K562 (cell line): ENCODE measurements around the gene CDADC1. TPM values are rescaled to one million over a fixed set of nuclear protein-coding genes. Genes with fewer than 3 reads are reported as not detected.

Experiments used
- ATAC-seq: fragments of 200-7000 bp; cut with Tn5 transposase; 3 replicates; pipeline ENCODE4 v1.9.1; 2020; ENCODE audit warnings: moderate library complexity
- BruUV-seq: library from RNA; stranded (reverse); fragments of 400-500 nt; replicated peaks from 2 replicates; lab custom pipeline; 2021; lab: Mats Ljungman, UMichigan
- CTCF ChIA-PET: fragments of 300-600 bp; formaldehyde crosslinking; extraction: SDS; loops from one replicate; lab custom pipeline; 2021; ENCODE audit warnings: low intra/inter-chr PET ratio; lab: Yijun Ruan, JAX
- POLR2A ChIA-PET: fragments of 300-600, 350-650 bp; sonication (Branson Sonifier 250); formaldehyde crosslinking; extraction: SDS; loops from one replicate; lab custom pipeline; 2021; ENCODE audit warnings: antibody characterized with exemption, inconsistent platforms; lab: Yijun Ruan, JAX
- DNase-seq, 4 experiments: peaks; one replicate each; pipeline versions ENCODE4 v3.0.0 to v3.0.0-alpha.2; 2011 to 2018; ENCODE audit warnings: low spot score in 3 of 4, mixed read lengths in 3 of 4; ENCODE audit errors: extremely low read depth in 1 of 4
- FAIRE-seq: peaks from 2 replicates; lab custom pipeline; 2011; peaks lifted over from hg19 to GRCh38; lab: Jason Lieb, UNC
- H2AFZ ChIP-seq: 2 replicates; pipeline ENCODE4 v1.6.0; 2011; ENCODE audit warnings: low read depth, low read length, control low read depth, inconsistent platforms
- H3K27ac ChIP-seq: fragments of 200-600 bp; 3 replicates; pipeline ENCODE4 v1.8.0; 2011; ENCODE audit warnings: low read depth, mild to moderate bottlenecking, control low read depth, inconsistent platforms, low read length, moderate library complexity, mixed read lengths; ENCODE audit errors: extremely low read depth
- H3K27me3 ChIP-seq, 2 experiments: fragments of 300-600 bp in 1 of 2; 2 replicates in 1 of 2; 3 replicates in 1 of 2; pipeline versions ENCODE4 v1.6.0 to v1.8.0; 2011; ENCODE audit warnings: inconsistent platforms in 2 of 2, low read length in 2 of 2, mild to moderate bottlenecking in 1 of 2, mixed read lengths in 1 of 2, moderate library complexity in 1 of 2; ENCODE audit not compliant: control insufficient read depth in 2 of 2, insufficient read depth in 2 of 2
- H3K36me3 ChIP-seq: fragments of 300-600 bp; 3 replicates; pipeline ENCODE4 v1.8.0; 2011; ENCODE audit warnings: mild to moderate bottlenecking, low read length, inconsistent platforms; ENCODE audit not compliant: control insufficient read depth, insufficient read depth
- H3K4me1 ChIP-seq, 2 experiments: fragments of 200-600 bp in 1 of 2; replicated peaks in 1 of 2; 2 replicates in 1 of 2; 3 replicates in 1 of 2; pipeline versions ENCODE4 v1.5.1 to v1.8.0; 2011; ENCODE audit warnings: inconsistent platforms in 2 of 2, low read length in 2 of 2, mild to moderate bottlenecking in 1 of 2, mixed read lengths in 1 of 2, moderate library complexity in 1 of 2; ENCODE audit not compliant: control insufficient read depth in 2 of 2, insufficient read depth in 2 of 2
- H3K4me2 ChIP-seq: 2 replicates; pipeline ENCODE4 v1.6.1; 2011; ENCODE audit warnings: low read length, control low read depth, inconsistent platforms, mixed read lengths; ENCODE audit not compliant: insufficient read depth
- H3K4me3 ChIP-seq: fragments of 200-600 bp; sonication (generic), shearing (Covaris generic); 2 replicates; pipeline ENCODE4 v1.5.1; 2016; ENCODE audit warnings: control low read depth, inconsistent platforms
- H3K79me2 ChIP-seq: fragments of 200-600 bp; 3 replicates; pipeline ENCODE4 v1.8.0; 2011; ENCODE audit warnings: low read length, inconsistent platforms; ENCODE audit not compliant: control insufficient read depth, insufficient read depth
- H3K9ac ChIP-seq, 2 experiments: 2 replicates each; pipeline versions ENCODE4 v1.6.0 to v1.6.1; 2011; ENCODE audit warnings: low read depth in 2 of 2, low read length in 2 of 2, control low read depth in 1 of 2, inconsistent platforms in 1 of 2, mild to moderate bottlenecking in 1 of 2, mixed read lengths in 1 of 2; ENCODE audit not compliant: insufficient read depth in 1 of 2
- H3K9me1 ChIP-seq: one replicate; pipeline ENCODE4 v1.6.0; 2011; ENCODE audit warnings: inconsistent platforms, mild to moderate bottlenecking, low read length, moderate library complexity; ENCODE audit not compliant: control insufficient read depth, insufficient read depth
- H3K9me3 ChIP-seq: replicated peaks from 2 replicates; pipeline ENCODE4 v1.5.1; 2011; ENCODE audit warnings: low read depth, low read length, inconsistent platforms; ENCODE audit not compliant: control insufficient read depth, insufficient read depth
- H4K20me1 ChIP-seq: replicated peaks from 2 replicates; pipeline ENCODE4 v1.6.1; 2011; ENCODE audit warnings: low read length, inconsistent platforms, mixed read lengths; ENCODE audit not compliant: control insufficient read depth, insufficient read depth
- BDP1 ChIP-seq: IDR thresholded peaks from 3 replicates; pipeline ENCODE4 v1.6.1; 2011; ENCODE audit not compliant: insufficient read length, insufficient read depth
- CCNT2 ChIP-seq: IDR thresholded peaks from 2 replicates; pipeline ENCODE4 v1.6.1; 2011; ENCODE audit warnings: borderline replicate concordance, low read depth, mild to moderate bottlenecking, moderate library complexity, mixed read lengths, low read length; ENCODE audit not compliant: insufficient read length; ENCODE audit errors: extremely low read depth
- HNRNPK ChIP-seq: fragments of 200-400 bp; formaldehyde crosslinking; IDR thresholded peaks from one replicate; pipeline ENCODE4 v1.6.1; 2018; ENCODE audit warnings: mild to moderate bottlenecking, low read depth, low read length; ENCODE audit not compliant: poor library complexity, severe bottlenecking
- KDM5B ChIP-seq: fragments of 200-600 bp; sonication (generic); IDR thresholded peaks from 2 replicates; pipeline ENCODE4 v1.6.1; 2012; ENCODE audit warnings: low read depth, mild to moderate bottlenecking, moderate library complexity, low read length, control low read depth, inconsistent platforms; ENCODE audit not compliant: insufficient replicate concordance
- KLF1 ChIP-seq: fragments of 450-650 bp; IDR thresholded peaks from 2 replicates; pipeline ENCODE4 v1.6.1; 2016; ENCODE audit warnings: missing genetic modification characterization, missing compliant biosample characterization
- RHOXF2B ChIP-seq: fragments of 250-450 bp; sonication (Bioruptor Pico); conservative IDR thresholded peaks from 2 replicates; pipeline ENCODE4 v1.5.1; 2021
- TCFL5 ChIP-seq: fragments of 250-450 bp; sonication (Bioruptor Pico); conservative IDR thresholded peaks from 2 replicates; pipeline ENCODE4 v1.6.1; 2021; ENCODE audit warnings: mild to moderate bottlenecking, moderate library complexity, matching md5 sums
- XRCC5 ChIP-seq: fragments of 200-400 bp; formaldehyde crosslinking; IDR thresholded peaks from 2 replicates; pipeline ENCODE4 v1.6.1; 2017; ENCODE audit warnings: low read depth, mild to moderate bottlenecking, low read length
- ZC3H4 ChIP-seq: sonication (generic); formaldehyde crosslinking; IDR thresholded peaks from 2 replicates; pipeline ENCODE4 v1.9.0; 2021; ENCODE audit warnings: missing genetic modification reagents, borderline replicate concordance
- WGBS: fragments of 100-300 bp; shearing (Covaris generic); methylation state at CpG from one replicate; pipeline ENCODE4 v1.1.6; 2016; ENCODE audit warnings: low coverage, mixed read lengths; ENCODE audit not compliant: insufficient coverage; ENCODE audit errors: missing lambda C conversion rate; 5-methylcytosine and 5-hydroxymethylcytosine counted together
- in situ Hi-C: fragments of 300-500 bp; cut with MboI; formaldehyde crosslinking; loops from 4 replicates; pipeline ENCODE4 v1.15.0; 2018; ENCODE audit warnings: inconsistent platforms, mixed read lengths
- intact Hi-C: fragments of 100-400 bp; cut with micrococcal nuclease; formaldehyde crosslinking; loops from 2 replicates; pipeline ENCODE4 v1.14.2; 2022
- polyA plus RNA-seq, 8 experiments: library from polyadenylated mRNA; depleted of rRNA in 4 of 8; stranded (reverse) in 5 of 8; unstranded in 3 of 8; fragments of >200 nt; fragmentation: Nextera tagmentation in 2 of 8; fragmentation: Illumina TruSeq in 1 of 8; extraction: Ambion mirVana in 2 of 8; extraction: Trizol in 1 of 8; gene quantifications; 2 replicates each; pipeline versions ENCODE4 v1.2.1 to v1.2.3, GENCODE V29; 2011 to 2014; ENCODE audit warnings: inconsistent platforms in 1 of 8, missing spikeins in 1 of 8
- total RNA-seq, 7 experiments: library from RNA; depleted of rRNA in 6 of 7; stranded (reverse); fragments of >200 nt in 6 of 7; fragmentation: Illumina TruSeq in 2 of 7; extraction: Trizol in 2 of 7; gene quantifications; 2 replicates each; pipeline versions ENCODE4 v1.2.1 to v1.2.3, GENCODE V29; 2011 to 2021; ENCODE audit warnings: low replicate concordance in 1 of 7
- TF ChIP-seq, protein P1 (sequence below): fragments of 450-650 bp; formaldehyde crosslinking; IDR thresholded peaks from 2 replicates; pipeline ENCODE4 v1.4.0; 2020; ENCODE audit warnings: mild to moderate bottlenecking, moderate library complexity
- TF ChIP-seq, protein P2 (sequence below): fragments of 200-800 bp; sonication (Bioruptor generic); IDR thresholded peaks from 2 replicates; pipeline ENCODE4 v1.6.1; 2017; ENCODE audit warnings: missing genetic modification characterization, missing compliant biosample characterization
- TF ChIP-seq, protein P3 (sequence below): fragments of 250-450 bp; sonication (Bioruptor Pico); IDR thresholded peaks from 2 replicates; pipeline ENCODE4 v1.5.0; 2021

Gene CDADC1
- total and polyA plus RNA-seq, 9 of the 15 experiments (the other 6 are each of a cell fraction or from before 2014, with no cell fraction given), result 4.1 to 11.8 (median 6.3) TPM

DNA sequence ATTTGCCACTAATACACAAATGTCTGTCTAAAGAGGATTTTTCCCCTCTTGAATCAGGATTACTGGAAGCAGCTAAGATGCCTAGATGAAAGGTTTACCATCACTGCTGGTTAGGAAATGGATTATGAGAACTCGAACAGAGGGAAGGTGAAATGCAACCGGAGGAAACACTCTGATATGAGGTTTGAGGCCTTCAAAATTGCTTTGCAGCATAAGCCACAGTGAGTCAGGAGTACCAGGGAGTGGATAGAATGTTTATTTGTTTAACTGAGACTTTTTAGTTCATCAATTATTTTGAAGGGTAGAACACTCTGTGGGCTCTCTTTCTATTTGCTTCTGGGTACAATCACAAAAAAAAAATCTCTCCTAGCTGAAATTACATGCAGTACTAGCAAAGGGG lies 18.1 kb downstream of the CDADC1 start:
- BruUV-seq, result no TSS peak
- TF ChIP-seq KDM5B (no peak), TCFL5 (CRISPR knock-in tag) (no peak), ZC3H4 (no peak)
- TF ChIP-seq, protein P1, sequence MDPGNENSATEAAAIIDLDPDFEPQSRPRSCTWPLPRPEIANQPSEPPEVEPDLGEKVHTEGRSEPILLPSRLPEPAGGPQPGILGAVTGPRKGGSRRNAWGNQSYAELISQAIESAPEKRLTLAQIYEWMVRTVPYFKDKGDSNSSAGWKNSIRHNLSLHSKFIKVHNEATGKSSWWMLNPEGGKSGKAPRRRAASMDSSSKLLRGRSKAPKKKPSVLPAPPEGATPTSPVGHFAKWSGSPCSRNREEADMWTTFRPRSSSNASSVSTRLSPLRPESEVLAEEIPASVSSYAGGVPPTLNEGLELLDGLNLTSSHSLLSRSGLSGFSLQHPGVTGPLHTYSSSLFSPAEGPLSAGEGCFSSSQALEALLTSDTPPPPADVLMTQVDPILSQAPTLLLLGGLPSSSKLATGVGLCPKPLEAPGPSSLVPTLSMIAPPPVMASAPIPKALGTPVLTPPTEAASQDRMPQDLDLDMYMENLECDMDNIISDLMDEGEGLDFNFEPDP (CRISPR knock-in tag), result no peak
- Histone ChIP-seq H3K27ac (no peak overlapping the region), H4K20me1 (no peaks in the 10 kb centered on the region), H3K4me3 (no peak overlapping the region), H3K4me1 (no peaks in the 10 kb centered on the region), H3K36me3 (peaks cover 1% of the 10 kb centered on the region; the same call in 2 of the 3 replicates), H3K79me2 (no peaks in the 10 kb centered on the region), H3K9me1 (no peaks in the 10 kb centered on the region), H3K9ac (no peak overlapping the region), H3K27me3 (no peaks in the 10 kb centered on the region), H3K4me2 (no peak overlapping the region), H2AFZ (no peak overlapping the region), H3K9me3 (no peaks in the 10 kb centered on the region)
- DNase-seq (no peak), FAIRE-seq (no peak), ATAC-seq (no peak)
- intact Hi-C loops (no loop called here), in situ Hi-C loops (no loop called here)
- WGBS, result 64% methylated on average over 2 of the region's 2 CpGs
- POLR2A ChIA-PET, result interaction anchor here (0.7 to 0.9 kb wide), 2 partner anchors 18 to 300 kb away, joined by 3 to 4 read pairs; partner anchors contain the start of gene CDADC1
- CTCF ChIA-PET, result no interaction called here

DNA sequence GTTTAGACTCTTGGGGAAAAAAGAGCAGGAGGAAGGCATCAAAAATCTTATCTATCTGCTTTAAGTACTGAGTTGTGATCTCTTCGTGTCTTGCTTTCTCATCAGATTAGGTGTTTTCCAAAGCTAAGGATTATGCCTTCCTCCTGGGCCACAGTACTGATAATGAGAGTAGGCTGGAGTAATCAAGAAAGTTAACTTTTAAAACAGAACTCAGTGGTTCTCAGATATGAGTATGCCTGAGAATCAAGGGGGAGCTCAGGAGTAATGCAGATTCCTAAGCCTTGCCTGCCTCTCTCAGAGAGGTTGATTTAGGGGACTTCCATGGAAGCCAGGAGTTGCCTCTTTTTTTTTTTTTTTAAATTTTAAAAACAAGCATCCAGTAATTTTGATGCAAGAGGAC lies 23.5 kb downstream of the CDADC1 start:
- ChIA-PET CTCF (interaction anchor here (0.6 kb wide), 1 partner anchor 1234 kb away, joined by 4 read pairs; no protein-coding TSS in a partner anchor), POLR2A (interaction anchor here (1.0 kb wide), 1 partner anchor 9 kb away, joined by 3 read pairs; no protein-coding TSS in a partner anchor)
- ATAC-seq (no peak), FAIRE-seq (no peak), DNase-seq (no peak)
- no peaks in the 10 kb centered on the region for H4K20me1 ChIP-seq
- no TSS peak for BruUV-seq
- no peaks in the 10 kb centered on the region for H3K36me3 ChIP-seq
- H3K79me2 ChIP-seq, result no peaks in the 10 kb centered on the region
- H3K9ac ChIP-seq, result no peak overlapping the region
- no peak overlapping the region for H3K4me3 ChIP-seq
- 0% methylated on average over 1 of the region's 1 CpG for WGBS
- H3K9me3 ChIP-seq, result no peaks in the 10 kb centered on the region
- in situ Hi-C loops (no loop called here), intact Hi-C loops (no loop called here)
- no peak overlapping the region for H3K4me2 ChIP-seq
- H3K27me3 ChIP-seq, result no peaks in the 10 kb centered on the region
- no peaks in the 10 kb centered on the region for H3K9me1 ChIP-seq
- H2AFZ ChIP-seq, result no peak overlapping the region
- H3K27ac ChIP-seq, result no peak overlapping the region
- H3K4me1 ChIP-seq, result no peaks in the 10 kb centered on the region
- TF ChIP-seq HNRNPK (no peak), CCNT2 (no peak), BDP1 (no peak), RHOXF2B (no peak), KLF1 (no peak), XRCC5 (no peak)
- TF ChIP-seq, protein P2, sequence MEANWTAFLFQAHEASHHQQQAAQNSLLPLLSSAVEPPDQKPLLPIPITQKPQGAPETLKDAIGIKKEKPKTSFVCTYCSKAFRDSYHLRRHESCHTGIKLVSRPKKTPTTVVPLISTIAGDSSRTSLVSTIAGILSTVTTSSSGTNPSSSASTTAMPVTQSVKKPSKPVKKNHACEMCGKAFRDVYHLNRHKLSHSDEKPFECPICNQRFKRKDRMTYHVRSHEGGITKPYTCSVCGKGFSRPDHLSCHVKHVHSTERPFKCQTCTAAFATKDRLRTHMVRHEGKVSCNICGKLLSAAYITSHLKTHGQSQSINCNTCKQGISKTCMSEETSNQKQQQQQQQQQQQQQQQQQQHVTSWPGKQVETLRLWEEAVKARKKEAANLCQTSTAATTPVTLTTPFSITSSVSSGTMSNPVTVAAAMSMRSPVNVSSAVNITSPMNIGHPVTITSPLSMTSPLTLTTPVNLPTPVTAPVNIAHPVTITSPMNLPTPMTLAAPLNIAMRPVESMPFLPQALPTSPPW (CRISPR knock-in tag), result no peak
- TF ChIP-seq, protein P3, sequence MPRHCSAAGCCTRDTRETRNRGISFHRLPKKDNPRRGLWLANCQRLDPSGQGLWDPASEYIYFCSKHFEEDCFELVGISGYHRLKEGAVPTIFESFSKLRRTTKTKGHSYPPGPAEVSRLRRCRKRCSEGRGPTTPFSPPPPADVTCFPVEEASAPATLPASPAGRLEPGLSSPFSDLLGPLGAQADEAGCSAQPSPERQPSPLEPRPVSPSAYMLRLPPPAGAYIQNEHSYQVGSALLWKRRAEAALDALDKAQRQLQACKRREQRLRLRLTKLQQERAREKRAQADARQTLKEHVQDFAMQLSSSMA, result no peak
